ENCODE data around the gene FOXK1. TPM values are rescaled to one million over a fixed set of nuclear protein-coding genes. Genes with fewer than 3 reads are reported as not detected.
A peak's percentile ranks its signal among the peaks of the same experiment; 100 is the strongest.

The FOXK1 gene
- total and polyA plus RNA-seq, 8 donors, result 3.9 to 20.6 (median 15.5) TPM

- peaks cover 5 to 22% (median 19%) of the 10 kb centered on the region in 3 donors for H3K4me1 ChIP-seq
- H3K36me3 ChIP-seq, result peaks cover 0 to 14% (median 5%) of the 10 kb centered on the region in 3 donors
- TF ChIP-seq CTCF (IDR thresholded peaks at IDR 0.05), result no peak
- no peak for FAIRE-seq
- ATAC-seq, result peak in 1 of 4 donors; percentile 36
- H3K4me3 ChIP-seq, result peak overlapping the region in 2 of 4 donors; percentile 7 to 19
- no peaks in the 10 kb centered on the region for H3K27me3 ChIP-seq
- peak overlapping the region; percentile 60 to 92 (median 88) for H3K27ac ChIP-seq
- intact Hi-C loops (cut with DNase I), result loop anchor here in 1 of 3 donors (10.0 kb wide), 1 partner anchor 61 kb away; the partner anchor contains the start of gene FOXK1
- no peak for DNase-seq
- WGBS, 2 donors, result 13 to 17% methylated on average over 18 of the region's 18 CpGs
- H3K9me3 ChIP-seq, result no peaks in the 10 kb centered on the region
Observed at GRCh38 chr7:4745265-4745919, 63.3 kb downstream of the FOXK1 start.

DNA sequence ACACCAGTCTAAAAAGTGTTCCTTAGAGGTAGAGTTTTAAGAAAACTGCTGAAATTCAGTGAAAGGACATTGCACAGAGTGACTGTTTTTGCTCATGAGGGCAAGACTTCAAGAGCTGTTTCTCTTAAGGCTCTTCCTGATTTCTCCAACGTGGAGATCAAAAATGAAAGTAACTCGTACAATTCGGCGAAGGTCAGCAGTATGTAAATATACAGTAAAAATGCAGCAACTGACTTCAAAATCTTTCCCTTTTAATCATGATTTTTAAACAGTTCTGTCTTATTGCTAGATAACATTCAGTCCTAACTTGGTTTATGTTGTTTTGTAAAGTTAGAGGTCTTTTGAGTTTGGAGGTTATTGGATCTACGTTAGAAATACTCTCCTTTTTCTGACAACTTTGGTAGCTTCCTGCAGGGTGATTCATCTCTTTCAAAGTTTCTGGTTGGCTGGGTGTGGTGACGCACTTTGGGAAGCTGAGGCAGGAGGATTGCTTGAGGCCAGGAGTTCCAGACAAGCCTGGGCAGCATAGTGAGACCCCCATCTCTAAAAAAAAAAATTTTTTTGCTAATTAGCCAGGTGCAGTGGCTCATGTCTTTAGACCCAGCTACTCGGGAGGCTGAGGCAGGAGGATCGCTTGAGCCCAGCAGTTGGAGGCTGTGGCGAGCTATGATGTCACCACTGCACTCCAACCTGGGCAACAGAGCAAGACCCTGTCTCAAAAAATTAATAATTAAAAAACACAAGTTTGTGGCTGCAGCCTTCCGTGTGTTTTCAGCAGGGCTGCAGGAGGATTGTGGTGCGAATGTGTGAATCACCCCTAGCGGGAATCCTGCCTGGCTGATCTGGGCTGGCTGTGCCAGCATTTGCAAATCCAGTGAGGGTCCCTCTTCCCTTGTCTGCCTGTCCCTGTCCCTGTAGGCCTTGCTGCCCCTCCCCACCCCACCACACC, 64.2 kb downstream of the FOXK1 start:
- no peak for TF ChIP-seq CTCF (IDR thresholded peaks at IDR 0.05)
- no peaks in the 10 kb centered on the region for H3K9me3 ChIP-seq
- peaks cover 0 to 13% (median 5%) of the 10 kb centered on the region in 3 donors for H3K36me3 ChIP-seq
- intact Hi-C loops (cut with DNase I), result loop anchor here in 1 of 3 donors (10.0 kb wide), 1 partner anchor 61 kb away; the partner anchor contains the start of gene FOXK1
- no peaks in the 10 kb centered on the region for H3K27me3 ChIP-seq
- ATAC-seq (peak in 2 of 4 donors; percentile 40 to 66), DNase-seq (no peak), FAIRE-seq (peak; percentile 39)
- 53 to 56% methylated on average over 12 of the region's 12 CpGs for WGBS, 2 donors
- H3K4me3 ChIP-seq, result peak overlapping the region in 1 of 4 donors; percentile 19
- peak overlapping the region; percentile 60 to 92 (median 88) for H3K27ac ChIP-seq
- peaks cover 5 to 22% (median 19%) of the 10 kb centered on the region in 3 donors for H3K4me1 ChIP-seq

- no peak for ATAC-seq
- FAIRE-seq, result no peak
- H3K27ac ChIP-seq, result peak overlapping the region in 2 of 4 donors; percentile 89 to 92
- no peak for TF ChIP-seq CTCF (IDR thresholded peaks at IDR 0.05)
- H3K4me3 ChIP-seq, result no peak overlapping the region
- WGBS, 2 donors, result 90 to 93% methylated on average over 22 of the region's 22 CpGs
- H3K36me3 ChIP-seq, result peaks cover 0 to 6% (median under 1%) of the 10 kb centered on the region in 3 donors
- H3K27me3 ChIP-seq, result no peaks in the 10 kb centered on the region
- H3K9me3 ChIP-seq, result no peaks in the 10 kb centered on the region
- H3K4me1 ChIP-seq, result peaks cover 12 to 25% (median 19%) of the 10 kb centered on the region in 3 donors
- intact Hi-C loops (cut with DNase I), result loop anchor here in 1 of 3 donors (10.0 kb wide), 1 partner anchor 62 kb away; the partner anchor contains the start of gene FOXK1
- DNase-seq, result no peak
Observed at GRCh38 chr7:4747013-4747412, 64.9 kb downstream of the FOXK1 start.

- no peak overlapping the region for H3K4me3 ChIP-seq
- no peak for TF ChIP-seq CTCF (IDR thresholded peaks at IDR 0.05)
- intact Hi-C loops (cut with DNase I), result loop anchor here in 1 of 3 donors (10.0 kb wide), 1 partner anchor 63 kb away; the partner anchor contains the start of gene FOXK1
- DNase-seq (no peak), FAIRE-seq (no peak), ATAC-seq (no peak)
- WGBS, 2 donors, result 75 to 84% methylated on average over 11 of the region's 11 CpGs
- peaks cover 12 to 25% (median 19%) of the 10 kb centered on the region in 3 donors for H3K4me1 ChIP-seq
- no peaks in the 10 kb centered on the region for H3K27me3 ChIP-seq
- H3K9me3 ChIP-seq, result no peaks in the 10 kb centered on the region
- peak overlapping the region in 1 of 4 donors; percentile 8 for H3K27ac ChIP-seq
- no peaks in the 10 kb centered on the region for H3K36me3 ChIP-seq
Observed at GRCh38 chr7:4747746-4748145, 65.7 kb downstream of the FOXK1 start.
